ENCODE data around the gene TFDP2. TPM values are rescaled to one million over a fixed set of nuclear protein-coding genes. Genes with fewer than 3 reads are reported as not detected.
A peak's percentile ranks its signal among the peaks of the same experiment; 100 is the strongest.

TFDP2 gene
- total RNA-seq, 1 experiment from 2014 or later, result 55.4 TPM

- ATAC-seq (peak; percentile 52; the same call in 1 of the 2 replicates), DNase-seq (ENCODE audit: low read depth, low spot score) (no peak)
- peaks cover 9 to 18% of the 10 kb centered on the region in 2 experiments; a peak in 3 of 4 replicates for H3K4me1 ChIP-seq (ENCODE audit: control insufficient read depth in 1 of 2, insufficient read depth in 2 of 2, low read length in 2 of 2)
- no peaks in the 10 kb centered on the region for H3K27me3 ChIP-seq (ENCODE audit: insufficient read depth, low read length)
- no peaks in the 10 kb centered on the region for H4K20me1 ChIP-seq (ENCODE audit: insufficient read depth)
- no peak overlapping the region for H2AFZ ChIP-seq (ENCODE audit: low read depth, low read length, poor library complexity, severe bottlenecking)
- H3K9me3 ChIP-seq (ENCODE audit: control insufficient read depth in 1 of 2, insufficient read depth in 1 of 2, low read depth in 1 of 2, low read length in 2 of 2), result no peaks in the 10 kb centered on the region
- H3K9me2 ChIP-seq (ENCODE audit: insufficient read depth), result 0 out of 2 replicates have a peak, but pooled peaks cover 3% of the 10 kb centered on the region
- H3K27ac ChIP-seq (ENCODE audit: low read depth, low read length), result no peak overlapping the region
- no peaks in the 10 kb centered on the region for H3K79me2 ChIP-seq (ENCODE audit: insufficient read depth, low read length)
- no TSS peak for BruUV-seq (replicated peaks)
- ChIA-PET CTCF (interaction anchor here (1.4 kb wide), 1 partner anchor 257 kb away, joined by 3 read pairs; no protein-coding TSS in a partner anchor), POLR2A (no interaction called here), RAD21 (ENCODE audit: low non-redundant PET in 1 of 2, low total read pairs in 2 of 2, uncharacterized antibody in 2 of 2, unreplicated experiment in 2 of 2) (no interaction called here)
- intact Hi-C loops (cut with micrococcal nuclease), result no loop called here
- H3K9ac ChIP-seq (ENCODE audit: low read length), result no peak overlapping the region
- TF ChIP-seq CTCF (IDR thresholded peaks at IDR 0.05 in 2 of 3, conservative IDR thresholded peaks at IDR 0.05 in 1 of 3; ENCODE audit: borderline replicate concordance in 1 of 3, insufficient read depth in 1 of 3, low read depth in 2 of 3, low read length in 2 of 3) (peak in 2 of 3 experiments; percentile 8 to 32; a peak in 1 of 6 replicates), CEBPB (IDR thresholded peaks at IDR 0.05; ENCODE audit: low read depth) (no peak), RAD21 (IDR thresholded peaks at IDR 0.05; ENCODE audit: low read depth) (peak; percentile 50)
- no peaks in the 10 kb centered on the region for H3K36me3 ChIP-seq (ENCODE audit: control insufficient read depth in 1 of 2, insufficient read depth in 2 of 2, low read length in 2 of 2)
- H3K4me2 ChIP-seq (ENCODE audit: low read length), result no peak overlapping the region
- no peak overlapping the region for H3K4me3 ChIP-seq (replicated peaks in 1 of 2; ENCODE audit: low read depth in 1 of 2, low read length in 2 of 2)
Measured at GRCh38 chr3:142022381-142022780, 127.0 kb downstream of the TFDP2 start.

GRCh38 chr3:142021127-142021526, 128.2 kb downstream of the TFDP2 start:
- DNase-seq (ENCODE audit: low read depth, low spot score) (no peak), ATAC-seq (no peak)
- ChIA-PET CTCF (no interaction called here), POLR2A (no interaction called here), RAD21 (ENCODE audit: low non-redundant PET in 1 of 2, low total read pairs in 2 of 2, uncharacterized antibody in 2 of 2, unreplicated experiment in 2 of 2) (no interaction called here)
- Histone ChIP-seq H3K27me3 (ENCODE audit: insufficient read depth, low read length) (no peaks in the 10 kb centered on the region), H3K9me3 (ENCODE audit: control insufficient read depth in 1 of 2, insufficient read depth in 1 of 2, low read depth in 1 of 2, low read length in 2 of 2) (no peaks in the 10 kb centered on the region), H3K4me1 (ENCODE audit: control insufficient read depth in 1 of 2, insufficient read depth in 2 of 2, low read length in 2 of 2) (peaks cover 9 to 15% of the 10 kb centered on the region in 2 experiments; a peak in 3 of 4 replicates), H2AFZ (ENCODE audit: low read depth, low read length, poor library complexity, severe bottlenecking) (no peak overlapping the region), H3K36me3 (ENCODE audit: control insufficient read depth in 1 of 2, insufficient read depth in 2 of 2, low read length in 2 of 2) (no peaks in the 10 kb centered on the region), H3K9me2 (ENCODE audit: insufficient read depth) (0 out of 2 replicates have a peak, but pooled peaks cover 3% of the 10 kb centered on the region), H3K4me2 (ENCODE audit: low read length) (peak overlapping the region; percentile 40; the same call in 1 of the 2 replicates), H3K4me3 (replicated peaks in 1 of 2; ENCODE audit: low read depth in 1 of 2, low read length in 2 of 2) (no peak overlapping the region), H4K20me1 (ENCODE audit: insufficient read depth) (no peaks in the 10 kb centered on the region), H3K79me2 (ENCODE audit: insufficient read depth, low read length) (no peaks in the 10 kb centered on the region), H3K9ac (ENCODE audit: low read length) (no peak overlapping the region), H3K27ac (ENCODE audit: low read depth, low read length) (no peak overlapping the region)
- TF ChIP-seq ZFX (IDR thresholded peaks at IDR 0.05) (no peak), EGR1 (IDR thresholded peaks at IDR 0.05; ENCODE audit: low read depth) (no peak), POLR2AphosphoS5 (IDR thresholded peaks at IDR 0.05; ENCODE audit: low read depth, low read length) (no peak), REST (IDR thresholded peaks at IDR 0.05; ENCODE audit: low read depth) (no peak), RAD21 (IDR thresholded peaks at IDR 0.05; ENCODE audit: low read depth) (no peak), SIN3A (IDR thresholded peaks at IDR 0.05; ENCODE audit: low read depth) (no peak), ZBTB33 (IDR thresholded peaks at IDR 0.05; ENCODE audit: extremely low read depth, insufficient replicate concordance, low read length) (no peak), CEBPB (IDR thresholded peaks at IDR 0.05; ENCODE audit: low read depth) (no peak)
- intact Hi-C loops (cut with micrococcal nuclease), result no loop called here
- no TSS peak for BruUV-seq (replicated peaks)

Measured in HCT116 (cell line).